Peyer's patch (tissue), 4 donors: ENCODE measurements around the gene ITGB4. TPM values are rescaled to one million over a fixed set of nuclear protein-coding genes. Genes with fewer than 3 reads are reported as not detected.

Experiments
- DNase-seq, 3 donors: peaks; one replicate each; pipeline ENCODE4 v3.0.0-alpha.2; 2017 to 2019
- H3K27ac ChIP-seq, 4 donors: fragments of 200-600 bp; sonication (generic); one replicate each; pipeline ENCODE4 v1.5.1; 2016 to 2019
- H3K27me3 ChIP-seq, 2 donors: fragments of 200-600 bp; sonication (generic); one replicate each; pipeline ENCODE4 v1.5.1; 2019
- H3K36me3 ChIP-seq, 3 donors: fragments of 200-600 bp; sonication (generic); one replicate each; pipeline ENCODE4 v1.5.1; 2016 to 2019
- H3K4me1 ChIP-seq, 4 donors: fragments of 200-600 bp; sonication (generic); one replicate each; pipeline ENCODE4 v1.5.1; 2016 to 2019
- H3K4me3 ChIP-seq, 4 donors: fragments of 200-600 bp; sonication (generic); 1 replicate in 3 of 4; 2 replicates in 1 of 4; pipeline ENCODE4 v1.5.1; 2016 to 2019; ENCODE audit warnings: mild to moderate bottlenecking in 1 of 4
- H3K9me3 ChIP-seq, 4 donors: fragments of 200-600 bp; sonication (generic); one replicate each; pipeline ENCODE4 v1.5.1; 2016 to 2019; ENCODE audit warnings: mild to moderate bottlenecking in 1 of 4
- CTCF ChIP-seq, 6 experiments: fragments of 450-650 bp in 4 of 6; fragments of 200-600 bp in 2 of 6; sonication (generic) in 1 of 6; IDR thresholded peaks; one replicate each; pipeline ENCODE4 v1.5.1; 2017 to 2019; ENCODE audit warnings: antibody characterized with exemption in 6 of 6, mild to moderate bottlenecking in 3 of 6, moderate library complexity in 1 of 6
- POLR2A ChIP-seq, 2 donors: fragments of 450-650 bp; IDR thresholded peaks; one replicate each; pipeline ENCODE4 v1.5.1; 2017; ENCODE audit warnings: antibody characterized with exemption in 2 of 2, mild to moderate bottlenecking in 2 of 2, moderate library complexity in 2 of 2
- total RNA-seq, 4 donors: library from RNA; depleted of rRNA; stranded (reverse); fragments of >200 nt; gene quantifications; one replicate each; pipeline ENCODE4 v1.1.0, GENCODE V29; 2016

ITGB4 gene
- total RNA-seq, 4 donors from 2014 or later: 80.0 to 368 (median 219) TPM

DNA sequence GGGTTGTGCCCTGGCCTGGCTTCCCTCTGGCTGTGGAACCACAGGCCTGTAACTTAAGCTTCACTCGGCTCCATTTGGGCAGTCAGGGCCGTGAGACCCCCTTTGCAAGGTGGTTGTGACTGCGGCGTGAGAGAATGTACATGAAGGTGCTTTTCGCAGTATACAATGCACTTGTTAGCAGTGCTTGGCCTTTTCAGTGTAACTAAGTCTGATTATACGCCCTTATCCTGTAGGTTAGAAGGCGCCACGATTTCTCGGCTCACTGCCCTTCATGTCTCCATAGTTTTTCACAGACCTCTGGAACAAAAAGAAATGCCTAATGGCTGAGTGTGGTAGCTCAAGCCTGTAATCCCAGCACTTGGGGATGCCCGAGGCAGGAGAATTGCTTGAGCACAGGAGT lies 40.8 kb upstream of the ITGB4 start:
- no peak for DNase-seq
- Histone ChIP-seq H3K27me3 (no peaks in the 10 kb centered on the region), H3K4me3 (no peak overlapping the region), H3K9me3 (no peaks in the 10 kb centered on the region), H3K36me3 (peaks cover 0 to 15% (median 0%) of the 10 kb centered on the region in 3 donors), H3K27ac (peak overlapping the region in 2 of 4 donors; percentile 58 to 65), H3K4me1 (peaks cover 0 to 21% (median 0%) of the 10 kb centered on the region in 4 donors)
- TF ChIP-seq POLR2A (IDR thresholded peaks at IDR 0.05): no peak
- TF ChIP-seq CTCF (IDR thresholded peaks at IDR 0.05): no peak

- TF ChIP-seq CTCF (IDR thresholded peaks at IDR 0.05) (no peak), POLR2A (IDR thresholded peaks at IDR 0.05) (no peak)
- Histone ChIP-seq H3K4me1 (peaks cover 0 to 30% (median 2%) of the 10 kb centered on the region in 4 donors), H3K4me3 (no peak overlapping the region), H3K36me3 (peaks cover 0 to 8% (median 0%) of the 10 kb centered on the region in 3 donors), H3K9me3 (no peaks in the 10 kb centered on the region), H3K27ac (no peak overlapping the region), H3K27me3 (no peaks in the 10 kb centered on the region)
- DNase-seq: no peak
Measured at GRCh38 chr17:75681289-75681688, 40.0 kb upstream of the ITGB4 start.

DNA sequence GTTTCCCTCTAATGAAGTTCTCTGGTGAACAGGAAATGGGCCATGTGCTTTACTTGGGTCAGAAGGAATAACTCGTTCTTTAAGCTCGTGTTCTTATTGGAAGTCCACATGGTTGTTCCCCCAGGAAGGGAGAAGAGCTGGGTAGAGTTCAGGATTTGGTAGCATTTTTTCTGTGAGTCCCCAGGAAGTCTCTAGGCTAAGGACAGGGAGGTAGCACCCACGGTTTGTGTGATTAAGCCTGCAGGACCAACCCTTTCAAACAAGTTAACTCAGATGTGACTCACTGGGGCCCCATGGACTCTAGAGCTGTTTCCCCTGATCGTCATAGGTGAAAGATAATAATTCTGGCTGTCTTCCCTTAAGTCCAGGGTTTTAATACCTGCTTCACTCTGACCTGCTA lies 37.7 kb upstream of the ITGB4 start:
- Histone ChIP-seq H3K36me3 (peaks cover 0 to 5% (median 0%) of the 10 kb centered on the region in 3 donors), H3K4me1 (peaks cover 0 to 39% (median 8%) of the 10 kb centered on the region in 4 donors), H3K27me3 (no peaks in the 10 kb centered on the region), H3K9me3 (no peaks in the 10 kb centered on the region), H3K27ac (peak overlapping the region in 3 of 4 donors; percentile 36 to 89 (median 83)), H3K4me3 (no peak overlapping the region)
- peak in 1 of 3 donors; percentile 84 for DNase-seq
- peak in 1 of 2 donors; percentile 84 for TF ChIP-seq POLR2A (IDR thresholded peaks at IDR 0.05)
- TF ChIP-seq CTCF (IDR thresholded peaks at IDR 0.05): no peak

DNA sequence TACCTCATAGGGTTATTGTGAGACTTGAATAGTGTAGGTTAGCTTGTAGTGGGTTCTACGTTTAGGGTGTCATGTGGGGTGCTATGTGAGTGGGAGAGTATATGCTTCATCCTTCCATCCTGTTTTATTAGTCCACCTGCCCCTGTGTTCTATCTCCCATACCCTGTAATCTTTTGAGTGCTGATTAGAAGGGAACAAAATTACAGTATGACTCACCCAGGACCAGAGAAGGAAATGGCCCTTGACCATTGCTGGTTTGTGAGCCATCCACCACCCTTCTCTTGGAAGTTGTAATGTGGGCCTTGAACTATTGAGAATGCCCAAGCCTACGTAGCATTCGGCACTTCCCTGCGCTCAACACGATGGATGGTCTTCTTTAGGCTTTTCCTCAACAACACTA lies 37.0 kb upstream of the ITGB4 start:
- H3K9me3 ChIP-seq: no peaks in the 10 kb centered on the region
- peak overlapping the region in 3 of 4 donors; percentile 44 to 89 (median 83) for H3K27ac ChIP-seq
- DNase-seq: peak in 1 of 3 donors; percentile 72
- no peak overlapping the region for H3K4me3 ChIP-seq
- H3K36me3 ChIP-seq: peaks cover 0 to 4% (median 0%) of the 10 kb centered on the region in 3 donors
- no peaks in the 10 kb centered on the region for H3K27me3 ChIP-seq
- TF ChIP-seq POLR2A (IDR thresholded peaks at IDR 0.05): no peak
- TF ChIP-seq CTCF (IDR thresholded peaks at IDR 0.05): no peak
- peaks cover 0 to 39% (median 9%) of the 10 kb centered on the region in 4 donors for H3K4me1 ChIP-seq

DNA sequence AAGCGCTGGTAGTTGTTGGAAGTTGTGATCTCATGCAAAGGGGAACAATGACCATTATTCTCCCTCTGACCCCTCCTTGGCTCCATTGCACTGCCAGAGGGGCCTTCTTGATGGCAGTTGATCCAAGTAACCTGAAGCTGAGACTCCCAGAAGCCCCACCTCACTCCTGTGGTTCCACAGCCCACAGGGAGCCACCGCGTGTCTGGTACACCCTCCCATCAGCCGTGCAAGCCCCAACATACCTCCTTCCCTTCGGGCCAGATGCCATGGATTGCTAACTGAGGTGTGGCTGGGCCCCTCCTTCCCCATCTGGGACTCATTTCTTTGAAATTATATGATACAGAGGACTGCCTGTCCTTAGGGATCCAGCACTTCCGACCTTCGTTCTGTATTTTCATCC lies 36.3 kb upstream of the ITGB4 start:
- TF ChIP-seq CTCF (IDR thresholded peaks at IDR 0.05): no peak
- TF ChIP-seq POLR2A (IDR thresholded peaks at IDR 0.05): peak in 1 of 2 donors; percentile 69
- no peaks in the 10 kb centered on the region for H3K27me3 ChIP-seq
- H3K4me3 ChIP-seq: no peak overlapping the region
- H3K9me3 ChIP-seq: no peaks in the 10 kb centered on the region
- DNase-seq: peak in 2 of 3 donors; percentile 68 to 77
- H3K36me3 ChIP-seq: peaks cover 0 to 4% (median 0%) of the 10 kb centered on the region in 3 donors
- H3K4me1 ChIP-seq: peaks cover 0 to 39% (median 9%) of the 10 kb centered on the region in 4 donors
- H3K27ac ChIP-seq: peak overlapping the region in 3 of 4 donors; percentile 44 to 89 (median 83)
